NCI-H2196 (cell line): ENCODE data around the gene ATP9B.
"Not testable (repeated sequence)": the region's sequence is repeated elsewhere in the genome, so short reads cannot be mapped to it uniquely, and the experiment has no call there.

ENCODE experiments used
- DNase-seq: peaks from one replicate; lab custom pipeline; 2025; ENCODE audit not compliant: unreplicated experiment; lab: John Stamatoyannopoulos, UW

ATP9B gene

GRCh38 chr18:79275992-79276391 is 206.8 kb downstream of the ATP9B start:
- DNase-seq = no peak

DNA sequence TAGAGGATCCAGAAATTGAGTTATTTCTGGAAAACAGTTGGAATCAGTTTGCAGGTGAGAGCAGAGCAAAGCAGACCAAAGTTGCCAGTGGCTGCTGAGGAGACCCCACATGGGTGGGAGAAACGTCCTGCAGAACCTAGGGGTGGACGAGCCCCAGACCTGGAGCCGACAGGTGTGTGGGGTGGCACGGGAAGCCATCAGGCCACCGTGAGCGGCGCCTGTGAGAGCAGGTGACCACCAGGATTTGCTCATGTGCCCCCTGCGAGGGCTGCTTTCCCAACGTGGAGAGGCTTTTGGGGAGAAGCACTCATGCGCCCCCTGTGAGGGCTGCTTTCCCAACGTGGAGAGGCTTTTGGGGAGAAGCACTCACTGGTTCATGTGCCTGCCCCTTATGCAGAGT is 209.7 kb downstream of the ATP9B start:
- DNase-seq = no peak

GRCh38 chr18:79283131-79283810 is 214.1 kb downstream of the ATP9B start:
- DNase-seq = no peak

GRCh38 chr18:79283929-79284328 is 214.7 kb downstream of the ATP9B start:
- DNase-seq = no peak

DNA sequence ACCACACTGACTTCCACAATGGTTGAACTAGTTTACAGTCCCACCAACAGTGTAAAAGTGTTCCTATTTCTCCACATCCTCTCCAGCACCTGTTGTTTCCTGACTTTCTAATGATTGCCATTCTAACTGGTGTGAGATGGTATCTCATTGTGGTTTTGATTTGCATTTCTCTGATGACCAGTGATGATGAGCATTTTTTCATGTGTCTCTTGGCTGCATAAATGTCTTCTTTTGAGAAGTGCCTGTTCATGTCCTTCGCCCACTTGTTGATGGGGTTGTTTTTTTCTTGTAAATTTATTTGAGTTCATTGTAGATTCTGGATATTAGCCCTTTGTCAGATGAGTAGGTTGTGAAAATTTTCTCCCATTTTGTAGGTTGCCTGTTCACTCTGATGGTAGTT is 216.0 kb downstream of the ATP9B start:
- not testable (repeated sequence) for DNase-seq

DNA sequence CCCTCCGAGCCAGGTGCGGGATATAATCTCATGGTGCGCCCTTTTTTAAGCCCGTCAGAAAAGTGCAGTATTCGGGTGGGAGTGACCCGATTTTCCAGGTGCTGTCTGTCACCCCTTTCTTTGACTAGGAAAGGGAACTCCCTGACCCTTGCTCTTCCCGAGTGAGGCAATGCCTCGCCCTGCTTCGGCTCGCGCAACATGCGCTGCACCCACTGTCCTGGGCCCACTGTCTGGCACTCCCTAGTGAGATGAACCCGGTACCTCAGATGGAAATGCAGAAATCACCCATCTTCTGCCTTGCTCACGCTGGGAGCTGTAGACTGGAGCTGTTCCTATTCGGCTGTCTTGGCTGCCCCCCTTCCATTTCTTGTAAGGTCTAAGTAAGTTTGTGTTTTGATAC is 221.2 kb downstream of the ATP9B start:
- not testable (repeated sequence) for DNase-seq

GRCh38 chr18:79290876-79291275 is 221.7 kb downstream of the ATP9B start:
- no peak for DNase-seq

- DNase-seq = no peak
These were observed 225.0 kb downstream of the ATP9B start for GRCh38 chr18:79294235-79294634.

GRCh38 chr18:79299272-79299671 is 230.1 kb downstream of the ATP9B start:
- no peak for DNase-seq

DNA sequence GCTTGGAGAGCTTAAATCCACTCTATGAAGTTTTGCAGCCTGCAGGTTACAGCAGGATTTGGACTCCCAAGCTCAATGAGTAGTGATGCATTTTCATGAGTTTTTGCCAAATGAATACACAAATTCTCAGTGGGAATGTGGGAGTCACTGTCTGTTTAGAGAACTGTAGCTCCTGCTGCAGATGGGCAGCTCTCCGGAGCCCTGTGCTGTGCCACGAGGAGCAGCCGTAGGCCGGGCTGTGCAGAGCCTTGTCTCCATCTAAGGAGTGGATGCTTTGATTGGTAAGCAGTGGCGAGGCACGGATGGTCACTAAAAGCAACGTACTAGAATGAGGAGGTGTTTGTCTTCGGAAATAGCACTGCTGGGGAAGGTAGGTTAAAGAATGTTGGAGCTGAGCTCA is 230.5 kb downstream of the ATP9B start:
- no peak for DNase-seq

DNA sequence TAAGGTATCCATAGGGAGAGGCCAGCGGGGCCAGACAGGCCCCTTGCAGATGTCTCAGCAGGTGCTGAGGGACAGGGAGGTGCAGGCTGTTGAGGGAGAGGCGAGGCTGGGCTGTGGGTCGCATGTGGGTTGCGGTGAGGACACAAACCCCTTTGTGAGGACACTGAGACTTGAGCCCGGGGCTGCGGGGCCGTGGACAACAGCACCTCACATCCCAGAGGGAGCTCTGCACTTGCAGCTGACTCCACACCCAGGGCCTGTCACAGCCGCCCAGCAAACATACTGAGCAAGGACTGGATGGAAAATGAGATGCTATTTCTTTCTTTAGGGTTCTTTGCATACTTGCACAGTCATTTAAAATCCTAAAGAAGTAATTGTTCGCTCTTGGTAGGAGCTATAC is 231.2 kb downstream of the ATP9B start:
- DNase-seq = no peak

DNA sequence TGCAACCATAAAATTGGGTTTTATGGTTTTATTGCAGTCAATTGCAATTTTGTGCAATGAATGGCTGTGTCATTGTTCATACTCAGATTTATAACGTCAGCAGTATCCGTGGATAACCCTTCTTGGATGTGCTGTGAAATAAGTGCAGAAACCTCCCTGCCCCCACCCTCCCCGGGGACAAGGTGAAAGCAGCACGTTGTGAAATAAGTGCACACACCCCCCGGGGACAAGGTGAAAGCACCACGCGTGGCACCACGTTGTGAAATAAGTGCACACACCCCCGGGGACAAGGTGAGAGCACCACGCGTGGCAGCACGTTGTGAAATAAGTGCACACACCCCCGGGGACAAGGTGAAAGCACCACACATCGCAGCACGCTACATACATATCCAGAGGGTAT is 232.9 kb downstream of the ATP9B start:
- no peak for DNase-seq

- DNase-seq = no peak
These were observed 236.7 kb downstream of the ATP9B start for GRCh38 chr18:79305911-79306310.

GRCh38 chr18:79309614-79310358 is 240.6 kb downstream of the ATP9B start:
- DNase-seq = no peak

GRCh38 chr18:79314838-79315388 is 245.7 kb downstream of the ATP9B start:
- no peak for DNase-seq

DNA sequence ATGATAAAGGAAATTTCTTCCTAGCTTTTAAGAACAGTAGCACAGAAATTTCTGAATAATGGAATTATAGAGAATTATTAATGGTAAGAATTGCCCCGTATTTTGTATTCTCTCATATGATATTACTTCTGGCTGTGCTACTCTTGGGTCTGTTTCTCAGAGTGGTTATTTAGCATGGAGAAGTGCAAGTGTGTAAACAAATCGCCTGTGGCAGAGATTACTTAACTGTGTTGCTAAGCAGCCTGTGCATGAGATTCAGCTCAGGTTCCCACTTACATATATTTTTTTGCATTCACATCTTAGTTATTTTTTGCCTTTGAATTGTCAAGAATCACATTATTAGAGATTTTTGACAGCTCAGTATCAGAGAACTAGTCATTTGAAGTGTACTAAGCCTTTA is 246.4 kb downstream of the ATP9B start:
- DNase-seq = no peak

- no peak for DNase-seq
These were observed 248.5 kb downstream of the ATP9B start for GRCh38 chr18:79317703-79318102.

GRCh38 chr18:79318142-79318673 is 249.0 kb downstream of the ATP9B start:
- no peak for DNase-seq

DNA sequence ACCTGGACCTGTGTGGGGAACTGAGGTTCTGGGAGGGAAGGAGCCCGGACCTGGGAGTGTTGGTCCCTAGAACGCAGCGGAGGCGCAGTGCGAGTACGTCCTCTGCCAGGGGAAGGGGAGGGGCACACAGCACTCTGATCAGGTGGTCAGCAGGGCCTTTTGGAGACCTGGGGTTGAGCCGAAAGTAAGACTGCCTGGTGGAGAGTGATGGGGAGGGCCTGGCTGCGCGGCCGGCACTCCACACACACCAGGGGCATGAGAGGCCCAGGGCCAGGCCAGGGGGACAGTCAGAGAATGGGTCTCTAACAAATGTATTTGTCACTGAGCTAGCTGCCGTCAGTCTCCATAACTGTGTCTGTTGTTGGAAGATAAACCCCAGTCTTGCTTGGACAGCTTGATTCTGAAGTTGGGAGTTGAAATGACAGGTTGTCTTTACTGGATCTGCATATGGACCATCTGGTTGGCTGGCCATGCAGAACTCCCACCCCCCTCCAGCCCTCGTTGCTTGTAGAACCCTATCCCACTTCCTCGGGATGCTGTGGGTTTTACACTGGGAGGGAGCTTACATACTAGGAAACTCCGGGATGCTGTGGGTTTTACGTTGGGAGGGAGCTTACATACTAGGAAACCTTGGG is 251.1 kb downstream of the ATP9B start:
- DNase-seq = no peak

GRCh38 chr18:79321625-79322405 is 252.6 kb downstream of the ATP9B start:
- no peak for DNase-seq

DNA sequence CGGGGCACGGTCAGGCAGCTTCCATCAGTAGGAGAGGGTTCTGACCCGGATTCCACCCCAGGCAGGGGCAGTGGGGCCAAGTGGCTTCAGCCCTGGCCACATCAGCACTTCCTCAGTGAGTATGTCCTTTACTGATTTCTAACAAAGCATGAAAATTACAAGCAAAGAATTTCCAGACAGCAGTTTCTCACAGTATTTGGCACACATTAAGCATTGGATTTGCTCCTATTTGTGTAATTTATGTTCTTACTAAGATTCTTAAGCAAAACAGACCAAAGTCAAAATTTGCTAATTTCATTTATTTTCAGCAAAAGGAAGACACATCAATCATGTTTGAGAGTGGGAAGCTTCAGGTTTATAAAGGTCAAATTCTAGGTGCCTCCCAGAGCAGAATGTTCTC is 253.2 kb downstream of the ATP9B start:
- DNase-seq = no peak
